ENCODE results near the gene ATP6V0C.
A peak's percentile ranks its signal among the peaks of the same experiment; 100 is the strongest.
"Not testable (repeated sequence)": the region's sequence is repeated elsewhere in the genome, so short reads cannot be mapped to it uniquely, and the experiment has no call there.

ATP6V0C gene

GRCh38 chr16:2527784-2528100, 14.0 kb downstream of the ATP6V0C start:
- no peak for DNase-seq (ENCODE audit: low read depth, low spot score)

- DNase-seq (ENCODE audit: low read depth, low spot score): no peak
Observed at GRCh38 chr16:2528161-2529060, 14.7 kb downstream of the ATP6V0C start.

GRCh38 chr16:2529061-2529931, 15.5 kb downstream of the ATP6V0C start:
- DNase-seq (ENCODE audit: low read depth, low spot score): no peak

GRCh38 chr16:2529961-2530628, 16.3 kb downstream of the ATP6V0C start:
- no peak for DNase-seq (ENCODE audit: low read depth, low spot score)

GRCh38 chr16:2530629-2531318, 17.0 kb downstream of the ATP6V0C start:
- no peak for DNase-seq (ENCODE audit: low read depth, low spot score)

GRCh38 chr16:2531371-2531695, 17.6 kb downstream of the ATP6V0C start, which contains the start of gene CEMP1:
TSS of gene CEMP1 (minus strand) at chr16:2531408. CDS start at chr16:2531073, 335 bp downstream.
- DNase-seq (ENCODE audit: low read depth, low spot score): no peak

- DNase-seq (ENCODE audit: low read depth, low spot score): peak; percentile 95
Observed at GRCh38 chr16:2531696-2532493, 18.1 kb downstream of the ATP6V0C start.

- DNase-seq (ENCODE audit: low read depth, low spot score): no peak
Observed at GRCh38 chr16:2532494-2533141, 18.9 kb downstream of the ATP6V0C start.

GRCh38 chr16:2533142-2533755, 19.5 kb downstream of the ATP6V0C start:
- DNase-seq (ENCODE audit: low read depth, low spot score): not testable (repeated sequence)

GRCh38 chr16:2533912-2534311, 20.2 kb downstream of the ATP6V0C start:
- no peak for DNase-seq (ENCODE audit: low read depth, low spot score)

GRCh38 chr16:2534335-2534734, 20.6 kb downstream of the ATP6V0C start:
- DNase-seq (ENCODE audit: low read depth, low spot score): not testable (repeated sequence)

GRCh38 chr16:2535625-2536013, 21.9 kb downstream of the ATP6V0C start:
- no peak for DNase-seq (ENCODE audit: low read depth, low spot score)

- peak; percentile 89 for DNase-seq (ENCODE audit: low read depth, low spot score)
Observed at GRCh38 chr16:2537451-2538379, 24.0 kb downstream of the ATP6V0C start, which contains the start of gene PDPK1. TSS of gene PDPK1 (plus strand) at chr16:2538021. CDS start at chr16:2538113, 92 bp downstream.

GRCh38 chr16:2539192-2539844, 25.6 kb downstream of the ATP6V0C start:
- DNase-seq (ENCODE audit: low read depth, low spot score): not testable (repeated sequence)

- not testable (repeated sequence) for DNase-seq (ENCODE audit: low read depth, low spot score)
Observed at GRCh38 chr16:2539845-2540458, 26.2 kb downstream of the ATP6V0C start.

GRCh38 chr16:2540912-2541311, 27.2 kb downstream of the ATP6V0C start:
- not testable (repeated sequence) for DNase-seq (ENCODE audit: low read depth, low spot score)

- DNase-seq (ENCODE audit: low read depth, low spot score): not testable (repeated sequence)
Observed at GRCh38 chr16:2541409-2541808, 27.7 kb downstream of the ATP6V0C start.
